GM06990 (cell line): ENCODE measurements around the gene SCARB2.

Experiments used
- DNase-seq: peaks from one replicate; pipeline ENCODE4 v3.0.0-alpha.2; 2011; ENCODE audit not compliant: insufficient read length; ENCODE audit errors: extremely low read depth
- H3K27me3 ChIP-seq: replicated peaks from 2 replicates; pipeline ENCODE4 v1.6.0; 2011; ENCODE audit warnings: low read length; ENCODE audit not compliant: control insufficient read depth, insufficient read depth
- H3K36me3 ChIP-seq: 2 replicates; pipeline ENCODE4 v1.5.1; 2011; ENCODE audit warnings: low read length; ENCODE audit not compliant: control insufficient read depth, insufficient read depth
- H3K4me3 ChIP-seq: replicated peaks from 2 replicates; pipeline ENCODE4 v1.5.1; 2011; ENCODE audit warnings: low read depth, mild to moderate bottlenecking, control low read depth, low read length
- CTCF ChIP-seq: IDR thresholded peaks from 2 replicates; pipeline ENCODE4 v1.5.1; 2011; ENCODE audit warnings: low read length, control low read depth, mild to moderate bottlenecking, inconsistent platforms; ENCODE audit not compliant: insufficient read depth, poor library complexity, severe bottlenecking

Gene SCARB2

GRCh38 chr4:76175336-76175735, 38.3 kb downstream of the SCARB2 start:
- Histone ChIP-seq H3K4me3 (no peak overlapping the region), H3K27me3 (no peaks in the 10 kb centered on the region), H3K36me3 (peaks cover 4% of the 10 kb centered on the region)
- no peak for DNase-seq
- no peak for TF ChIP-seq CTCF

- H3K4me3 ChIP-seq: no peak overlapping the region
- DNase-seq: no peak
- TF ChIP-seq CTCF: no peak
- H3K27me3 ChIP-seq: no peaks in the 10 kb centered on the region
- H3K36me3 ChIP-seq: peaks cover 4% of the 10 kb centered on the region
These were observed 39.4 kb downstream of the SCARB2 start for GRCh38 chr4:76174216-76174615.

GRCh38 chr4:76168688-76169087, 44.9 kb downstream of the SCARB2 start:
- Histone ChIP-seq H3K27me3 (no peaks in the 10 kb centered on the region), H3K4me3 (no peak overlapping the region), H3K36me3 (peaks cover 7% of the 10 kb centered on the region)
- no peak for TF ChIP-seq CTCF
- DNase-seq: no peak

- no peak for DNase-seq
- no peaks in the 10 kb centered on the region for H3K27me3 ChIP-seq
- TF ChIP-seq CTCF: no peak
- H3K36me3 ChIP-seq: peaks cover 5% of the 10 kb centered on the region
- no peak overlapping the region for H3K4me3 ChIP-seq
These were observed 47.1 kb downstream of the SCARB2 start for GRCh38 chr4:76166480-76166879.

- H3K27me3 ChIP-seq: no peaks in the 10 kb centered on the region
- no peak overlapping the region for H3K4me3 ChIP-seq
- TF ChIP-seq CTCF: no peak
- no peaks in the 10 kb centered on the region for H3K36me3 ChIP-seq
- no peak for DNase-seq
These were observed 53.3 kb downstream of the SCARB2 start for GRCh38 chr4:76160355-76160754.

GRCh38 chr4:76156635-76157034, 57.0 kb downstream of the SCARB2 start:
- Histone ChIP-seq H3K36me3 (no peaks in the 10 kb centered on the region), H3K4me3 (no peak overlapping the region), H3K27me3 (no peaks in the 10 kb centered on the region)
- no peak for TF ChIP-seq CTCF
- DNase-seq: no peak
